ENCODE measurements around the gene LCN15.

DNA sequence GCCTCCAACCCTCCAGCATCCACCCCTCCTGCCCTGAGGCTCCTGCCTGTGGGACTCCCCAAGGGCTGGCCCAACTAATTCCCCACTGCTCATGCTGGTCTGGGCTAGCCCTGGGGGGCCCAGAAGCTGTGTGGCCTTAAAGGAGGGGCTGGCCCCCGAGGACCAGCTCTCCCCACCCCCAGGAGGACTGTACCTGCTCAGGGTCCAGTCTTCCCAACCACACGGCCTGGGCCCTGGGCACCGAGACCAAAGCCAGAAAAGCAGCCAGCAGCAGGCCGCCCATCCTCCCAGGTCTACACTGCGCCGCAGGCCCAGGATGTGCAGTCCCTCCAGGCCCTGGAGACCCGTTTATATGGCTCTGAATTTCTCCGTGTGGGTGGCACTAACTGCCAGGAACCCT lies 16.1 kb downstream of the LCN15 start, which contains the start of gene LCN6:
- TF ChIP-seq, protein P1, sequence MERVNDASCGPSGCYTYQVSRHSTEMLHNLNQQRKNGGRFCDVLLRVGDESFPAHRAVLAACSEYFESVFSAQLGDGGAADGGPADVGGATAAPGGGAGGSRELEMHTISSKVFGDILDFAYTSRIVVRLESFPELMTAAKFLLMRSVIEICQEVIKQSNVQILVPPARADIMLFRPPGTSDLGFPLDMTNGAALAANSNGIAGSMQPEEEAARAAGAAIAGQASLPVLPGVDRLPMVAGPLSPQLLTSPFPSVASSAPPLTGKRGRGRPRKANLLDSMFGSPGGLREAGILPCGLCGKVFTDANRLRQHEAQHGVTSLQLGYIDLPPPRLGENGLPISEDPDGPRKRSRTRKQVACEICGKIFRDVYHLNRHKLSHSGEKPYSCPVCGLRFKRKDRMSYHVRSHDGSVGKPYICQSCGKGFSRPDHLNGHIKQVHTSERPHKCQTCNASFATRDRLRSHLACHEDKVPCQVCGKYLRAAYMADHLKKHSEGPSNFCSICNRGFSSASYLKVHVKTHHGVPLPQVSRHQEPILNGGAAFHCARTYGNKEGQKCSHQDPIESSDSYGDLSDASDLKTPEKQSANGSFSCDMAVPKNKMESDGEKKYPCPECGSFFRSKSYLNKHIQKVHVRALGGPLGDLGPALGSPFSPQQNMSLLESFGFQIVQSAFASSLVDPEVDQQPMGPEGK (CRISPR knock-in tag; IDR thresholded peaks at IDR 0.05; ENCODE audit: borderline replicate concordance) = no peak
- TF ChIP-seq ARNTL (CRISPR knock-in tag; IDR thresholded peaks at IDR 0.05; ENCODE audit: borderline replicate concordance, low read depth) (no peak), ZFP3 (CRISPR knock-in tag; IDR thresholded peaks at IDR 0.05) (no peak), GLIS3 (CRISPR knock-in tag; IDR thresholded peaks at IDR 0.05) (no peak), PPARA (CRISPR knock-in tag; IDR thresholded peaks at IDR 0.05; ENCODE audit: borderline replicate concordance) (no peak), TOX (CRISPR knock-in tag; IDR thresholded peaks at IDR 0.05; ENCODE audit: borderline replicate concordance) (no peak)

Data from SK-N-SH treated with all-trans-retinoic acid at 6 μM for 48 hours (cell line).